HepG2 (cell line): Measurements from ENCODE around the gene USP9X. TPM values are rescaled to one million over a fixed set of nuclear protein-coding genes. Genes with fewer than 3 reads are reported as not detected.
A peak's percentile ranks its signal among the peaks of the same experiment; 100 is the strongest.

Experiments
- ATAC-seq: fragments of 200-7000 bp; cut with Tn5 transposase; 3 replicates; pipeline ENCODE4 v1.9.1; 2020; ENCODE audit warnings: mild to moderate bottlenecking, moderate library complexity
- BruUV-seq: library from RNA; stranded (reverse); fragments of 400-500 nt; replicated peaks from 2 replicates; lab custom pipeline; 2021; lab: Mats Ljungman, UMichigan
- CTCF ChIA-PET: fragments of 300-600 bp; formaldehyde crosslinking; extraction: SDS; loops from one replicate; lab custom pipeline; 2021; ENCODE audit warnings: low total read pairs, inconsistent platforms, low intra/inter-chr PET ratio; lab: Yijun Ruan, JAX
- POLR2A ChIA-PET: fragments of 350-600 bp; sonication (Branson Sonifier 250); formaldehyde crosslinking; loops from one replicate; lab custom pipeline; 2020; ENCODE audit warnings: antibody characterized with exemption, inconsistent platforms; lab: Yijun Ruan, JAX
- DNase-seq: peaks from one replicate; pipeline ENCODE4 v3.0.0-alpha.2; 2015; ENCODE audit warnings: low spot score
- FAIRE-seq: peaks from 3 replicates; lab custom pipeline; 2011; peaks lifted over from hg19 to GRCh38; lab: Jason Lieb, UNC
- H2AFZ ChIP-seq: one replicate; pipeline ENCODE4 v1.6.1; 2011; ENCODE audit warnings: low read length, inconsistent platforms
- H3K27ac ChIP-seq: fragments of 300-600 bp; 3 replicates; pipeline ENCODE4 v1.8.0; 2011; ENCODE audit warnings: mixed run types, mild to moderate bottlenecking, mixed read lengths, low read length, inconsistent platforms; ENCODE audit not compliant: insufficient read depth; ENCODE audit errors: extremely low read length
- H3K27me3 ChIP-seq, 2 experiments: fragments of 200-600 bp in 1 of 2; 2 replicates in 1 of 2; 3 replicates in 1 of 2; pipeline versions ENCODE4 v1.6.0 to v1.8.0; 2011; ENCODE audit warnings: low read length in 2 of 2, mild to moderate bottlenecking in 2 of 2, moderate library complexity in 2 of 2, inconsistent platforms in 1 of 2; ENCODE audit not compliant: insufficient read depth in 2 of 2, control insufficient read depth in 1 of 2
- H3K36me3 ChIP-seq, 2 experiments: fragments of 200-600 bp in 1 of 2; replicated peaks in 1 of 2; 2 replicates in 1 of 2; 3 replicates in 1 of 2; pipeline versions ENCODE4 v1.5.1 to v1.8.0; 2011; ENCODE audit warnings: low read length in 2 of 2, inconsistent platforms in 1 of 2; ENCODE audit not compliant: insufficient read depth in 2 of 2, control insufficient read depth in 1 of 2
- H3K4me1 ChIP-seq: 2 replicates; pipeline ENCODE4 v1.5.1; 2012; ENCODE audit warnings: low read length, inconsistent platforms; ENCODE audit not compliant: insufficient read depth
- H3K4me2 ChIP-seq: 2 replicates; pipeline ENCODE4 v1.6.0; 2011; ENCODE audit warnings: low read depth, low read length, inconsistent platforms
- H3K4me3 ChIP-seq, 3 experiments: fragments of 200-600 bp in 1 of 3; sonication (generic), shearing (Covaris generic) in 1 of 3; replicated peaks in 1 of 3; 2 replicates each; pipeline ENCODE4 v1.5.1; 2011 to 2016; ENCODE audit warnings: low read length in 3 of 3, inconsistent platforms in 2 of 3, low read depth in 2 of 3, mild to moderate bottlenecking in 2 of 3, control low read depth in 1 of 3, mixed read lengths in 1 of 3; ENCODE audit not compliant: insufficient read depth in 1 of 3
- H3K79me2 ChIP-seq: one replicate; pipeline ENCODE4 v1.6.1; 2011; ENCODE audit warnings: low read length, inconsistent platforms; ENCODE audit not compliant: insufficient read depth
- H3K9ac ChIP-seq: 2 replicates; pipeline ENCODE4 v1.6.0; 2011; ENCODE audit warnings: mild to moderate bottlenecking, low read depth, low read length, inconsistent platforms; ENCODE audit not compliant: insufficient read depth
- H3K9me3 ChIP-seq: 2 replicates; pipeline ENCODE4 v1.5.1; 2012; ENCODE audit warnings: mild to moderate bottlenecking, low read length
- H4K20me1 ChIP-seq: 2 replicates; pipeline ENCODE4 v1.6.0; 2011; ENCODE audit warnings: inconsistent platforms, mild to moderate bottlenecking, low read length, moderate library complexity; ENCODE audit not compliant: insufficient read depth
- ATF4 ChIP-seq, 2 experiments: fragments of 450-650 bp in 1 of 2; sonication (generic) in 1 of 2; formaldehyde crosslinking; IDR thresholded peaks; 2 replicates each; pipeline versions ENCODE4 v1.5.0 to v1.8.0; 2020 to 2022; ENCODE audit warnings: mild to moderate bottlenecking in 1 of 2, missing genetic modification reagents in 1 of 2
- CCAR2 ChIP-seq: fragments of 200-400 bp; formaldehyde crosslinking; optimal IDR thresholded peaks from 2 replicates; pipeline ENCODE3; 2018; ENCODE audit warnings: low read depth, mild to moderate bottlenecking, low read length, moderate library complexity
- DR1 ChIP-seq: sonication (generic); formaldehyde crosslinking; IDR thresholded peaks from 2 replicates; pipeline ENCODE4 v1.8.0; 2021; ENCODE audit warnings: mild to moderate bottlenecking, missing genetic modification reagents, inconsistent platforms
- ESRRA ChIP-seq: sonication (generic); formaldehyde crosslinking; IDR thresholded peaks from 2 replicates; pipeline ENCODE4 v1.5.1; 2020; ENCODE audit warnings: mild to moderate bottlenecking, low read depth, missing genetic modification reagents
- FOXA3 ChIP-seq: IDR thresholded peaks from 2 replicates; pipeline ENCODE4 v1.6.1; 2016; ENCODE audit warnings: missing genetic modification reagents, missing compliant biosample characterization
- GATAD2A ChIP-seq: IDR thresholded peaks from 2 replicates; pipeline ENCODE4 v1.6.1; 2016
- HNF4A ChIP-seq: sonication (generic); formaldehyde crosslinking; IDR thresholded peaks from 2 replicates; pipeline ENCODE4 v1.4.0; 2020; ENCODE audit warnings: missing genetic modification reagents
- KDM3A ChIP-seq: IDR thresholded peaks from 2 replicates; pipeline ENCODE4 v1.6.1; 2018; ENCODE audit warnings: low read depth, missing compliant biosample characterization
- RFX5 ChIP-seq: IDR thresholded peaks from 2 replicates; pipeline ENCODE4 v1.6.1; 2011; ENCODE audit warnings: low read depth, low read length, improper control_type of control experiment
- TGIF2 ChIP-seq: IDR thresholded peaks from 2 replicates; pipeline ENCODE4 v1.6.1; 2016; ENCODE audit warnings: control low read depth, missing compliant biosample characterization
- TMF1 ChIP-seq: sonication (generic); formaldehyde crosslinking; IDR thresholded peaks from 2 replicates; pipeline ENCODE4 v1.8.1; 2022; ENCODE audit warnings: low read depth, missing genetic modification reagents
- ZFP1 ChIP-seq: IDR thresholded peaks from 2 replicates; pipeline ENCODE4 v1.6.1; 2016
- ZNF20 ChIP-seq: sonication (generic); formaldehyde crosslinking; IDR thresholded peaks from 2 replicates; pipeline ENCODE4 v1.4.0; 2020; ENCODE audit warnings: mild to moderate bottlenecking, moderate library complexity, missing genetic modification reagents
- ZNF251 ChIP-seq: sonication (generic); formaldehyde crosslinking; IDR thresholded peaks from 2 replicates; pipeline ENCODE4 v1.9.0; 2021; ENCODE audit warnings: mild to moderate bottlenecking, missing genetic modification reagents
- ZNF530 ChIP-seq: sonication (generic); formaldehyde crosslinking; IDR thresholded peaks from 2 replicates; pipeline ENCODE4 v1.5.0; 2020; ENCODE audit warnings: low read depth, mild to moderate bottlenecking, missing genetic modification reagents
- ZNF713 ChIP-seq: sonication (generic); formaldehyde crosslinking; IDR thresholded peaks from 2 replicates; pipeline ENCODE4 v1.4.0; 2020; ENCODE audit warnings: mild to moderate bottlenecking, missing genetic modification reagents
- ZNF720 ChIP-seq: sonication (generic); formaldehyde crosslinking; IDR thresholded peaks from 2 replicates; pipeline ENCODE4 v1.4.0; 2020; ENCODE audit warnings: missing genetic modification reagents
- WGBS: methylation state at CpG from one replicate; pipeline ENCODE4 v1.1.6; 2017; ENCODE audit warnings: low lambda C conversion rate; 5-methylcytosine and 5-hydroxymethylcytosine counted together
- in situ Hi-C: cut with HindIII; loops from 2 replicates; pipeline ENCODE4 v1.10.0; 2017; ENCODE audit warnings: low pct_unique_long_range_greater_than_20kb; ENCODE audit not compliant: extremely low pct_ligation_motif_present
- intact Hi-C: fragments of 100-400 bp; cut with micrococcal nuclease; formaldehyde crosslinking; loops from one replicate; pipeline ENCODE4 v1.10.0; 2022; ENCODE audit not compliant: unreplicated experiment
- polyA plus RNA-seq, 8 experiments: library from polyadenylated mRNA; depleted of rRNA in 3 of 8; stranded (reverse) in 7 of 8; unstranded in 1 of 8; fragments of >200 nt; fragmentation: Illumina TruSeq in 4 of 8; extraction: Trizol in 4 of 8; gene quantifications; 2 replicates each; pipeline versions ENCODE4 v1.2.1 to v1.2.3, GENCODE V29; 2011 to 2016; ENCODE audit warnings: low read depth in 4 of 8, missing spikeins in 1 of 8, mixed read lengths in 1 of 8; ENCODE audit not compliant: insufficient read depth in 1 of 8
- total RNA-seq, 5 experiments: library from RNA; depleted of rRNA; stranded (reverse); fragments of >200 nt; fragmentation: Illumina TruSeq; extraction: Trizol; gene quantifications; 2 replicates each; pipeline ENCODE4 v1.2.3, GENCODE V29; 2016; ENCODE audit warnings: low read depth in 1 of 5

Gene USP9X
- total and polyA plus RNA-seq, 2 of the 13 experiments (the other 11 are each of a cell fraction or from before 2014, with no cell fraction given): 22.2 to 40.5 TPM

GRCh38 chrX:41241962-41242361, 156.7 kb downstream of the USP9X start:
- no peak for FAIRE-seq
- whole genome bisulfite sequencing: 90% methylated on average over 10 of the region's 11 CpGs
- Histone ChIP-seq H3K4me1 (peaks cover 7% of the 10 kb centered on the region), H3K9ac (no peak overlapping the region), H3K27ac (no peak overlapping the region), H3K4me3 (no peak overlapping the region), H3K79me2 (no peaks in the 10 kb centered on the region), H2AFZ (no peak overlapping the region), H3K36me3 (no peaks in the 10 kb centered on the region), H3K27me3 (no peaks in the 10 kb centered on the region), H4K20me1 (no peaks in the 10 kb centered on the region), H3K9me3 (no peaks in the 10 kb centered on the region), H3K4me2 (no peak overlapping the region)
- in situ Hi-C loops (no loop called here), intact Hi-C loops (no loop called here)
- ATAC-seq: 0 out of 3 replicates have a peak, but pooled peaks have one; percentile 27
- DNase-seq: no peak
- CTCF ChIA-PET: no interaction called here
- POLR2A ChIA-PET: no interaction called here
- TF ChIP-seq ESRRA (CRISPR knock-in tag): no peak
- TF ChIP-seq TMF1 (CRISPR knock-in tag): no peak
- no peak for TF ChIP-seq TGIF2 (CRISPR knock-in tag)
- no TSS peak for BruUV-seq

GRCh38 chrX:41245641-41246040, 160.4 kb downstream of the USP9X start:
- in situ Hi-C loops: no loop called here
- no peak overlapping the region for H3K9ac ChIP-seq
- no peak overlapping the region for H3K27ac ChIP-seq
- H3K27me3 ChIP-seq: no peaks in the 10 kb centered on the region
- ChIA-PET POLR2A (no interaction called here), CTCF (no interaction called here)
- H3K79me2 ChIP-seq: no peaks in the 10 kb centered on the region
- no peak overlapping the region for H3K4me3 ChIP-seq
- H3K4me2 ChIP-seq: no peak overlapping the region
- H3K36me3 ChIP-seq: no peaks in the 10 kb centered on the region
- intact Hi-C loops: no loop called here
- no peaks in the 10 kb centered on the region for H3K4me1 ChIP-seq
- H2AFZ ChIP-seq: no peak overlapping the region
- ATAC-seq (no peak), FAIRE-seq (no peak), DNase-seq (no peak)
- no peaks in the 10 kb centered on the region for H3K9me3 ChIP-seq
- no peaks in the 10 kb centered on the region for H4K20me1 ChIP-seq
- WGBS: 88% methylated on average over 2 of the region's 2 CpGs
- BruUV-seq: no TSS peak
- no peak for TF ChIP-seq HNF4A (CRISPR knock-in tag)
- no peak for TF ChIP-seq CCAR2
- no peak for TF ChIP-seq ZNF251 (CRISPR knock-in tag)
- TF ChIP-seq FOXA3: no peak
- no peak for TF ChIP-seq ZFP1 (CRISPR knock-in tag)
- TF ChIP-seq ZNF20 (CRISPR knock-in tag): no peak
- TF ChIP-seq ZNF530 (CRISPR knock-in tag): no peak
- no peak for TF ChIP-seq ZNF713
- no peak for TF ChIP-seq DR1
- TF ChIP-seq GATAD2A: no peak
- no peak for TF ChIP-seq KDM3A (CRISPR knock-in tag)
- TF ChIP-seq ATF4 (CRISPR knock-in tag; IDR thresholded peaks at IDR 0.05): no peak
- no peak for TF ChIP-seq RFX5
- TF ChIP-seq ZNF720 (CRISPR knock-in tag): no peak
